ENCODE results near the gene DAB1.

The DAB1 gene

DNA sequence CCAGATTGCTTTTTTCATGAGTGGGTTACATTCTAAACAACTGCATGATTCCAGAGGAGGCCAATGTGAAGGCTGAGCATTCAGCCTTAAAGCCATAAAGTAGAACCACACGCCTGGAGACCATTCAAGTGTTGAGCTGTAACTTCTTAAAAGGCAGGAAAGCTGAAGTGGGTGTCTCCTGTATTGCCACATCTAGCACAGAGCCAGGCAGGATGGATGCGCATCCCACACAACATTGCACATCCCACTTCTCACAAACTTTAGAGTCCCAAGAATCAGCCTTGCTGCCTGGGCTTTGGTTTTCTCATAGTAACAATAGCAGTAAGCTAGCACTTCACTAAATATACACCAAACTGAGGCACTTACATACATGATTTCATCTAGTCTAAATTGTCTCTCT is 151.7 kb downstream of the DAB1 start:
- Mint-ChIP-seq H3K27me3 (peaks cover 25% of the 10 kb centered on the region), H3K36me3 (ENCODE audit: insufficient read depth) (no peaks in the 10 kb centered on the region), H3K9me3 (no peaks in the 10 kb centered on the region), H3K4me3 (no peak overlapping the region), H3K27ac (ENCODE audit: low read depth) (no peak overlapping the region), H3K4me1 (no peaks in the 10 kb centered on the region)
- no peak for ATAC-seq (replicated peaks; ENCODE audit: extremely low read depth, poor library complexity, severe bottlenecking)
- DNase-seq (ENCODE audit: low spot score in 2 of 2) = no peak

- Mint-ChIP-seq H3K36me3 (ENCODE audit: insufficient read depth) (no peaks in the 10 kb centered on the region), H3K4me1 (no peaks in the 10 kb centered on the region), H3K27ac (ENCODE audit: low read depth) (no peak overlapping the region), H3K4me3 (no peak overlapping the region), H3K27me3 (peaks cover 25% of the 10 kb centered on the region), H3K9me3 (no peaks in the 10 kb centered on the region)
- no peak for ATAC-seq (replicated peaks; ENCODE audit: extremely low read depth, poor library complexity, severe bottlenecking)
- DNase-seq (ENCODE audit: low spot score in 2 of 2) = no peak
Measured at GRCh38 chr1:57270927-57271698, 152.7 kb downstream of the DAB1 start.

DNA sequence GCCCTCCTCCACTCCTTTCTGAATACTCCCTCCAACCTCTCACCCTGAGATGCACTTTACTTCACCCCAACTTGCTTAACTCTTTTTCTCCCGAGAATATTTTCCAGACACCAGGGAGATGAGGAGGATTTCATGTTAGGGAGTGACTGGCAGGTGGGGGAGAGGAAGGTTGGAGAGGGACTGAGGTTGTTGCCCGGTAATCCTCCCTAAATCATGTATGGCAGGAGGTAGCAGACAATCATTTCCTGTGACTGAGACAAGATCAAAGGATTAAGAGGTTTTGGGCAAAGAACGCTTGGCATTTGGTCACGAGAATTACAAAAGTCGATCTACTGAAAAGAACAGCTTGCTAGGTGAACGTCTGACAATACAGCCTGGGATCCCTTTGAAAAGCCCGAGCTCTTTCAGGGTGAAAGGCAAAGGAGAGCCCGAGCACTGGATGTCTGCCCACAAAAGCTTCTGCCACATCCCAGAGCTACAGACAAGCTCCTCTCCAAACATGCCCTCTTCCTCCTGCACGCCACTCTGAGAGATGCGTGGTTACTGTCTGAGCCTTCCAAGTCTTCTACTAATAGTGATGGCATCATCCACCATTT is 154.1 kb downstream of the DAB1 start:
- no peak for DNase-seq (ENCODE audit: low spot score in 2 of 2)
- Mint-ChIP-seq H3K9me3 (no peaks in the 10 kb centered on the region), H3K4me1 (no peaks in the 10 kb centered on the region), H3K36me3 (ENCODE audit: insufficient read depth) (no peaks in the 10 kb centered on the region), H3K27ac (ENCODE audit: low read depth) (no peak overlapping the region), H3K4me3 (no peak overlapping the region), H3K27me3 (peaks cover 25% of the 10 kb centered on the region)
- ATAC-seq (replicated peaks; ENCODE audit: extremely low read depth, poor library complexity, severe bottlenecking) = no peak

GRCh38 chr1:57265104-57265503 is 158.8 kb downstream of the DAB1 start:
- DNase-seq (ENCODE audit: low spot score in 2 of 2) (no peak), ATAC-seq (replicated peaks; ENCODE audit: extremely low read depth, poor library complexity, severe bottlenecking) (no peak)
- no peak overlapping the region for H3K27ac Mint-ChIP-seq (ENCODE audit: low read depth)
- no peaks in the 10 kb centered on the region for H3K4me1 Mint-ChIP-seq
- H3K27me3 Mint-ChIP-seq = peaks cover 15% of the 10 kb centered on the region
- H3K36me3 Mint-ChIP-seq (ENCODE audit: insufficient read depth) = no peaks in the 10 kb centered on the region
- H3K9me3 Mint-ChIP-seq = no peaks in the 10 kb centered on the region
- no peak overlapping the region for H3K4me3 Mint-ChIP-seq

DNA sequence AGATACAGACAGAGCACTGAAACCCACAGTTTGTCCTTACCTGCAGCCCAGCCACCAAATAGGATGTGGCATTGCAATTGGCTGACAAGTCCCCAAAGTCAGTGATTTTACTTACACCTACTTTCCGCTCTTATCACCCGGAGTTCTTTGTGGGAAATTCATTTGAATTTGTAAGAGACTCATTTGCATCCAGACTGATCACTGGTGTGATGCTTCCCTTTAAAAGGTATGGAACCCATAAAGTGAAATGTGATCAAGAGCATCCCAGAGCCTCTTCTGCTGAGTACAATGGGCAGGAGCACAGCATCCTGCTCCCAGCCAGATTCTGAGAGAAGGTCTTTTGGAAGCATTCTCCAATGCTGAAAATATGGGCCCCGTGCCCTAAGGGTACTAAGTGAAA is 161.4 kb downstream of the DAB1 start:
- H3K4me1 Mint-ChIP-seq = no peaks in the 10 kb centered on the region
- no peak for ATAC-seq (replicated peaks; ENCODE audit: extremely low read depth, poor library complexity, severe bottlenecking)
- H3K9me3 Mint-ChIP-seq = no peaks in the 10 kb centered on the region
- no peak for DNase-seq (ENCODE audit: low spot score in 2 of 2)
- no peak overlapping the region for H3K4me3 Mint-ChIP-seq
- no peaks in the 10 kb centered on the region for H3K36me3 Mint-ChIP-seq (ENCODE audit: insufficient read depth)
- H3K27me3 Mint-ChIP-seq = no peaks in the 10 kb centered on the region
- H3K27ac Mint-ChIP-seq (ENCODE audit: low read depth) = no peak overlapping the region

- Mint-ChIP-seq H3K27ac (ENCODE audit: low read depth) (no peak overlapping the region), H3K4me1 (no peaks in the 10 kb centered on the region), H3K9me3 (no peaks in the 10 kb centered on the region), H3K4me3 (no peak overlapping the region), H3K36me3 (ENCODE audit: insufficient read depth) (no peaks in the 10 kb centered on the region), H3K27me3 (no peaks in the 10 kb centered on the region)
- ATAC-seq (replicated peaks; ENCODE audit: extremely low read depth, poor library complexity, severe bottlenecking) (no peak), DNase-seq (ENCODE audit: low spot score in 2 of 2) (no peak)
Measured at GRCh38 chr1:57258557-57259325, 165.1 kb downstream of the DAB1 start.

- Mint-ChIP-seq H3K4me1 (no peaks in the 10 kb centered on the region), H3K9me3 (no peaks in the 10 kb centered on the region), H3K27ac (ENCODE audit: low read depth) (no peak overlapping the region), H3K36me3 (ENCODE audit: insufficient read depth) (no peaks in the 10 kb centered on the region), H3K4me3 (no peak overlapping the region), H3K27me3 (no peaks in the 10 kb centered on the region)
- DNase-seq (ENCODE audit: low spot score in 2 of 2) (no peak), ATAC-seq (replicated peaks; ENCODE audit: extremely low read depth, poor library complexity, severe bottlenecking) (no peak)
Measured at GRCh38 chr1:57255945-57256344, 167.9 kb downstream of the DAB1 start.

DNA sequence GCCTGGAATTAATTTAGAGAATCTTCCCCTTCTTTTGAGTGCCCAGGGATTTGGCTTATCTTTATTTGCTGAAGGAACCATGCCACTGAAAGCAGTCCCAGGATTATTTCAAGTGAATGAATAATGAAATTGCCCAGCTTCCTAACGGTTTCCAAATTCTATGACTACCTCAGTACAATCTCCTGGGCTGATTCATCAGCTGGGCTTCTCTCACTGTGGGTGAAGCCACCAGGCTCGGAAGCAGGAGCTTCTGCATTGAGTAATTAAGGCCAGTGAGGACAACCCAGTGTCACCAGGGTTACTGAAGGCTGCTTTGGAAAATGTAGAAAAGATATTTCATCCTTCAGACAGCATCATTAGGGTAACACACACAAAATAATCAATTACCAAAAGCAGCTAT is 169.8 kb downstream of the DAB1 start:
- DNase-seq (ENCODE audit: low spot score in 2 of 2) = no peak

DNA sequence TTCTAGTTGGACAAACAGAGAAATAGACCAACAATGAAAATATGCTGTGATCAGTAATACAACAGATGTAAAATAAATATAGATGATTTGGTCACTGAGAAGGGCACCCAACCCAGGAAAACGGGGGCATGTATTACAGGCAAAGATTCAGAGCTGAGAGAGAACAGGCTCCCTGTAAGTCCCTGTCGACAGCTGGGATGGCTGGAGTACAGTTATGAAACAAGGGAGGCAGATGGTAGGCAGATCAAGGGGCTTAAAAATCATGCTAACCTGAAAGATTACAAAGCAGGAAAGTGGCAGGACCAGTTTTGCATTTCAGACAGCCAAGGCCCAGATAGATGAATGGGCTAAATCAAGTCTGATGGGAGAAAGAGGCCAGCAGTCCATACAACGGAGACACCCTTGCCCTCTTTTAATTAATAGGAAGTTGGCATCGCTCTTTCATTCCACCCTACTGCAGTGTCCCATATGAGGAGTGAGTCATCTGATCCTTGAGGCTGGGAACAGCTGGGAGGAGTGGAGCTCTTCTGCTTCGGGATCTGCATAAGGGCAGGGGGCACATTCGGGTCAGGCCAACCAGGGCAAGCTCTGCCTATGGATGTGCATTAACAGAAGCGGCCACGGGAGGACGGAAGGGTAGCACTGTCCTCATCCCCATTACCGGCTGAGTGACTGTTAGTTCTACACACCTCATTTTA is 171.1 kb downstream of the DAB1 start:
- H3K4me3 Mint-ChIP-seq = no peak overlapping the region
- ATAC-seq (replicated peaks; ENCODE audit: extremely low read depth, poor library complexity, severe bottlenecking) (no peak), DNase-seq (ENCODE audit: low spot score in 2 of 2) (no peak)
- H3K36me3 Mint-ChIP-seq (ENCODE audit: insufficient read depth) = no peaks in the 10 kb centered on the region
- no peaks in the 10 kb centered on the region for H3K4me1 Mint-ChIP-seq
- H3K9me3 Mint-ChIP-seq = no peaks in the 10 kb centered on the region
- H3K27me3 Mint-ChIP-seq = no peaks in the 10 kb centered on the region
- no peak overlapping the region for H3K27ac Mint-ChIP-seq (ENCODE audit: low read depth)

More for the DNA sequence above, 169.8 kb downstream of the DAB1 start:
- no peaks in the 10 kb centered on the region for H3K36me3 Mint-ChIP-seq (ENCODE audit: insufficient read depth)
- H3K27me3 Mint-ChIP-seq = no peaks in the 10 kb centered on the region
- H3K27ac Mint-ChIP-seq (ENCODE audit: low read depth) = no peak overlapping the region
- no peak overlapping the region for H3K4me3 Mint-ChIP-seq
- ATAC-seq (replicated peaks; ENCODE audit: extremely low read depth, poor library complexity, severe bottlenecking) = no peak
- no peaks in the 10 kb centered on the region for H3K9me3 Mint-ChIP-seq
- H3K4me1 Mint-ChIP-seq = no peaks in the 10 kb centered on the region

DNA sequence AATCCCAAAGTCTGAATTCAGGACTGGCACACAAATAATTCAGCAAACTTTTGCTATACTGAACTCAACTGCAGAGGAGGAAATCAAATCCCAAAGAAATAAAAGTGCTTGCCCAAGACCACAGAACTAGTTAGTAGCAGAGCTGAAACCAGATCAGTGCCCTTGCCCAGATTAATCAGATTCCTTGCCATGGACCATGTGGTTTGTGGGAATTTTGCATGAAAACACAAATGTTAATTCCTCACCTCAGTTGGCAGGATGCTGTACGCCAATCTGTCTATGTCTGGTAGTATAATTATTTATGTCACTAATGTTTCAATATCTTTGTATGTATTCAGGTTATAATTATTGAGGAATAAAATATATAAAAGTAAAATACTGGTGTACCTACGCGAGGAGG is 173.8 kb downstream of the DAB1 start:
- Mint-ChIP-seq H3K9me3 (peaks cover 6% of the 10 kb centered on the region), H3K4me1 (no peaks in the 10 kb centered on the region), H3K27me3 (no peaks in the 10 kb centered on the region), H3K4me3 (no peak overlapping the region), H3K36me3 (ENCODE audit: insufficient read depth) (no peaks in the 10 kb centered on the region), H3K27ac (ENCODE audit: low read depth) (no peak overlapping the region)
- DNase-seq (ENCODE audit: low spot score in 2 of 2) = no peak
- no peak for ATAC-seq (replicated peaks; ENCODE audit: extremely low read depth, poor library complexity, severe bottlenecking)

GRCh38 chr1:57249511-57249910 is 174.3 kb downstream of the DAB1 start:
- no peaks in the 10 kb centered on the region for H3K36me3 Mint-ChIP-seq (ENCODE audit: insufficient read depth)

DNA sequence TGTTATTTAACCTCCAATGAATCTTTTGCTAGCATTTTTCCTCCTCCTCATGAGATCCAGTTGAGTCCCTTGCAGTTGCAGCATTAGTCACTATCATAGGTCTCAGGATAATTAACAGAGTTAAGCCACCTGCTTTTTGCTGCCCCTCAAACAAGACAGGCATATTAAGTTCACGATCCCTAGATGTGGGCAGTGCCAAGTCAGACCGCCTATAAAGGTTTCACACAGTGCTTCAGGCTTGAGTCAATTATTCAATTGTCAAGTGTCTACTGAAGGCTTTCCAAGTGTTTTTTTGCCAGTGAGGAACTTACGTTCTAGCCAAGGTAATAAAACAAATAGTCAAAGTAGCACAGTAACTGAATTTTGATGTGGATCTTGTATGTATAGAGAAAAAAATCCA is 175.0 kb downstream of the DAB1 start:
- no peaks in the 10 kb centered on the region for H3K4me1 Mint-ChIP-seq
- peaks cover 5% of the 10 kb centered on the region for H3K27me3 Mint-ChIP-seq
- ATAC-seq (replicated peaks; ENCODE audit: extremely low read depth, poor library complexity, severe bottlenecking) (no peak), DNase-seq (ENCODE audit: low spot score in 2 of 2) (no peak)
- H3K27ac Mint-ChIP-seq (ENCODE audit: low read depth) = no peak overlapping the region
- H3K36me3 Mint-ChIP-seq (ENCODE audit: insufficient read depth) = no peaks in the 10 kb centered on the region
- no peak overlapping the region for H3K4me3 Mint-ChIP-seq
- peaks cover 6% of the 10 kb centered on the region for H3K9me3 Mint-ChIP-seq

More at GRCh38 chr1:57249511-57249910, 174.3 kb downstream of the DAB1 start:
- Mint-ChIP-seq H3K4me3 (no peak overlapping the region), H3K27me3 (no peaks in the 10 kb centered on the region), H3K4me1 (no peaks in the 10 kb centered on the region), H3K9me3 (peaks cover 6% of the 10 kb centered on the region), H3K27ac (ENCODE audit: low read depth) (no peak overlapping the region)
- ATAC-seq (replicated peaks; ENCODE audit: extremely low read depth, poor library complexity, severe bottlenecking) = no peak
- no peak for DNase-seq (ENCODE audit: low spot score in 2 of 2)

All from central memory CD8-positive, alpha-beta T cell (primary cell).